ENCODE measurements around the gene ZNF493.
A peak's percentile ranks its signal among the peaks of the same experiment; 100 is the strongest.

ZNF493 gene

GRCh38 chr19:21396893-21397572 lies at the start of gene ZNF493:
Gene ZNF493, plus strand, starts transcription at chr19:21397133. Its CDS starts 105 bp downstream, at chr19:21397238.
- peak; percentile 73 for DNase-seq (ENCODE audit: low read depth)

GRCh38 chr19:21352830-21353229 lies 44.1 kb upstream of the ZNF493 start:
- no peak for DNase-seq (ENCODE audit: low read depth)

DNA sequence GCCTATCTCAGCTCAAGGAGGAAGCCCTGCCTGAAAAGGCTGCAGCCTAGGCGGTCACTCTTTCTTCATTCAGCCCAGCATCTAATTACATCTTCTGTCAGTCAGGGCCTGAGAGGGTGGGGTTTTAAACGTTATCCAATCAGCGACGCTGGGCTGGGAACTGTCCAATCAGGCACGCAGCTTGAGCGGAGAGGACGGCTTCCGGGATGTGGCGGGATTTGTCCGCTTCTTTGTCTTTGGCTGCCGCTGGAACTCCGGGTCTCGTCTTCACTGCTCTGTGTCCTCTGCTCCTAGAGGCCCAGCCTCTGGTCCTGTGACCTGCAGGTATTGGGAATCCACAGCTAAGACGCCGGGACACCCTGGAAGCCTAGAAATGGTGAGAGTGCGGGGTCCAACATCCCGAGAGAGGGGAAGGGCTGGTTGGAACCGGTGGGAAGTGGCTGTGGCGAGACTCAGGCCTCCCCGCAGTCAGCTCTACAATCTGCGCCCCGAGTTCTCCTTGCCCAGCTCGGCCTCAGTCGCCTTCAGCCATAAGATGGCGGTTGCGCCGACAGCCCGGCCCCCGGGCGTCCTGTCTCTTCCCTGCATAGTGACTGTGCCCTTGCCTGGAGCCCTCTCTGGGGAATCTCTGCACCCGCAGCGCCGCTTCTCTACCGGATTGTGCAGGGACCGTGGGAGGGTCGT lies 38.0 kb upstream of the ZNF493 start, which contains the start of gene ZNF738:
ZNF738 (plus strand) TSS at position 233 of the 684 bp plus-strand sequence; CDS start at position 374, 141 bp downstream.
- DNase-seq (ENCODE audit: low read depth): peak; percentile 51

DNA sequence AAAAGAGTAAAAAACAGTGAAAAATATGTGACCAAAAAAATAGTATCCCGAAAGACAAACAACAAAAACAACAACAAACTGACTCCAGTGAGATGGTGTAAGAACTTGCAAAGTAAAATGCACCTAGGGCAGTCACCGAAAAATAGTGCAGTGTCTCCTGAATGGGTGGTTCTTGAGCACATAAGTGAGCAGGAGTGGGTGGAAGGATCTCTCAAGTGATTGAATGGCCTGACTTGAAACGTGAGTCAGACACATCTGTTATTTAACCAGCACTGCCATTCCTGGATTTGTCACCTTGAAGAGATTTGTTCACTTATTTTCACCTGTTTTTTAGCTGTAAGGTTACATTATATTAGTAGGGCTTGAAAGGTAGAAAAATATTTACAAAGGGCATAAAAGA lies 34.6 kb upstream of the ZNF493 start:
- no peak for DNase-seq (ENCODE audit: low read depth)

DNA sequence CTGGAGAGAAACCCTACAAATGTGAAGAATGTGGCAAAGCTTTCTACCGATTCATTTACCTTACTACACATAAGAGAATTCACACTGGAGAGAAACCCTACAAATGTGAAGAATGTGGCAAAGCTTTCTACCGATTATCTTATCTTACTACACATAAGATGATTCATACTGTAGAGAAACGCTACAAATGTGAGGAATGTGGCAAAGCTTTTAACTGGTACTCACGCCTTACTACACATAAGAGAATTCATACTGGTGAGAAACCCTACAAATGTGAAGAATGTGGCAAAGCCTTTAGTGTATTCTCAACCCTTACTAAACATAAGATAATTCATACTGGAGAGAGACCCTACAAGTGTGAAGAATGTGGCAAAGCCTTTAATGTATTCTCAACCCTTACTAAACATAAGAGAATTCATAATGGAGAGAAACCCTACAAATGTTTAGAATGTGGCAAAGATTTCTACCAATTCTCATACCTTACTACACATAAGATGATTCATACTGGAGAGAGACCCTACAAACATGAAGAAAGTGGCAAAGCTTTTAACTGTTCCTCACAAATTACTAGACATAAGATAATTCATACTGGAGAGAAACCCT lies 12.9 kb upstream of the ZNF493 start:
- DNase-seq (ENCODE audit: low read depth): no peak

DNA sequence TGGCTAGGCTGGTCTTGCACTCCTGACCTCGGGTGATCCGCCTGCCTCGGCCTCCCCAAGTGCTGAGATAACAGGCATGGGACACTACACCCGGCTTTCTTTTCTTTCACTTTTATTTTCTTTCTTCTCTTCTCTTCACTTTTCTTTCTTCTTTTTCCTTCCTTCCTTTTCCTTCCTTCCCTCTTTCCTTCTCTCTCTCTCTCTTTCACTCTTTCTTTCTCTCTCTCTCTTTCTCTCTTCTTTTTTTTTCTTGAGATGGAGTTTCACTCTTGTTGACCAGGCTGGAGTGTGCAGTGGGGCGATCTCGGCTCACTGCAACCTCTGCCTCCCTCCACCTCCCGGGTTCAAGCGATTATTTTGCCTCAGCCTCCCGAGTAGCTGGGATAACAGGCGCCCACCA lies 812 bp upstream of the ZNF493 start:
- DNase-seq (ENCODE audit: low read depth): no peak

DNA sequence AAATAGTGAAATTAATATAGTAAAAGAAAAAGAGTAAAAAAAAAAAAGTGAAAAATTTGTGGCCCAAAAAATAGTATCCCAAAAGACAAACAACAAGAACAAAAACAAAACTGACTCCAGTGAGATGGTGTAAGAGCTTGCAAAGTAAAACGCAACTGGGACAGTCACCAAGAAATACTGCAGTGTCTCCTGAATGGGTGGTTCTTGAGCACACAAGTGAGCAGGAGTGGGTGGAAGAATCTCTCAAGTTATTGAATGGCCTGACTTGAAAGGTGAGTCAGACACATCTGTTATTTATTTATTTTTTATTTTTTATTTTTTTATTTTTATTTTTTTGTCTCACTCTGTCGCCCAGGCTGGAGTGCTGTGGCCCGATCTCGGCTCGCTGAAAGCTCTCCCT lies 1.9 kb downstream of the ZNF493 start:
- no peak for DNase-seq (ENCODE audit: low read depth)

- no peak for DNase-seq (ENCODE audit: low read depth)
These were observed 5.5 kb downstream of the ZNF493 start for GRCh38 chr19:21402303-21402985.

GRCh38 chr19:21410166-21410565 lies 13.2 kb downstream of the ZNF493 start:
- DNase-seq (ENCODE audit: low read depth): no peak

GRCh38 chr19:21422244-21422643 lies 25.3 kb downstream of the ZNF493 start:
- DNase-seq (ENCODE audit: low read depth): no peak

DNA sequence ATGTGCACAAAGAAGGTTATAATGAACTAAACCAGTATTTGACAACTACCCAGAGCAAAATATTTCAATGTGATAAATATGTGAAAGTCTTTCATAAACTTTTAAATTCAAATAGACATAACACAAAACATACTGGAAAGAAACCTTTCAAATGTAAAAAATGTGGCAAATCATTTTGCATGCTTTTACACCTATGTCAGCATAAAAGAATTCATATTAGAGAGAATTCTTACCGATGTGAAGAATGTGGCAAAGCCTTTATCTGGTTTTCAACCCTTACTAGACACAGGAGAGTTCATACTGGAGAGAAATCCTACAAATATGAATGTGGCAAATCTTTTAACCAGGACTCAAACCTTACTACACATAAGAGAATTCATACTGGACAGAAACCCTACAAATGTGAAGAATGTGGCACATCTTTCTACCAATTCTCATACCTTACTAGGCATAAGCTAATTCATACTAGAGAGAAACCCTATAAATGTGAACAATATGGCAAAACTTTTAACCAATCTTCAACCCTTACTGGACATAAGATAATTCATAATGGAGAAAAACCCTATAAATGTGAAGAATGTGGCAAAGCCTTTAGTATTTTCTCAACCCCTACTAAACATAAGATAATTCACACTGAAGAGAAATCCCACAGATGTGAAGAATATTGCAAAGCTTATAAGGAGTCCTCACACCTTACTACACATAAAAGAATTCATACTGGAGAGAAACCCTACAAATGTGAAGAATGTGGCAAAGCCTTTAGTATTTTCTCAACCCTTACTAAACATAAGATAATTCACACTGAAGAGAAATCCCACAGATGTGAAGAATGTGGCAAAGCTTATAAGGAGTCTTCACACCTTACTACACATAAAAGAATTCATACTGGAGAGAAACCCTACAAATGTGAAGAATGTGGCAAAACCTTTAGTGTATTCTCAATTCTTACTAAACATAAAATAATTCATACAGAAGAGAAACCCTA lies 26.4 kb downstream of the ZNF493 start:
- no peak for DNase-seq (ENCODE audit: low read depth)

- no peak for DNase-seq (ENCODE audit: low read depth)
These were observed 33.7 kb downstream of the ZNF493 start for GRCh38 chr19:21430675-21431074.

GRCh38 chr19:21432590-21432989 lies 35.7 kb downstream of the ZNF493 start:
- no peak for DNase-seq (ENCODE audit: low read depth)

GRCh38 chr19:21434516-21434915 lies 37.6 kb downstream of the ZNF493 start:
- no peak for DNase-seq (ENCODE audit: low read depth)

DNA sequence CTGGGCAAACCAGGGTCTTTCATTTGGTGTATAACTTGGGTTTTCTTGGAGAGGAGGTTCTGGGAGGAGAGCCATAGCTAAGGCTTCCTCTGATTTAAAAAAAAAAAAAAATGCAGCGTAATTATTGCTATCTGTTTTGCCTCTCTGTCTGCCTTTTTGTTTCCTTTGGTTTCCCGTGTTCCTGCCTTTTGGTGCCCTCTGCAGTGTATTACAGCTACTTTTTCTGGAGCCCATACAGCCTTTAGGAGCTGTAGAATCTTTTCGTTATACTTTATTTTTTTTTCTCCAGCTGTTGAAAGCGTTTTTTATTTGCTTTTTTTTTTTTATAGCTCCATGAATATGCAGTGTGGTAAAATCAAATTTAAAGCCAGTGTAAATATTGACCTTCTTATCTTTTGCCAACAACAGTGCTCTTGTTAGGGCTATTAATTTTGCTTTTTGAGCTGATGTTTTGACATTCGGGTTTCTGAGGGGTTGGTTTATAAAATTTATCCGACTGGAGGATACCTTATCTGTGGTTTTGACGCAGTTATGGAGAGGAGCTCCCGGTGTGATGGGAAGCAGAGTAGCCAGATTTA lies 38.1 kb downstream of the ZNF493 start:
- no peak for DNase-seq (ENCODE audit: low read depth)

- no peak for DNase-seq (ENCODE audit: low read depth)
These were observed 42.3 kb downstream of the ZNF493 start for GRCh38 chr19:21439201-21439751.

DNA sequence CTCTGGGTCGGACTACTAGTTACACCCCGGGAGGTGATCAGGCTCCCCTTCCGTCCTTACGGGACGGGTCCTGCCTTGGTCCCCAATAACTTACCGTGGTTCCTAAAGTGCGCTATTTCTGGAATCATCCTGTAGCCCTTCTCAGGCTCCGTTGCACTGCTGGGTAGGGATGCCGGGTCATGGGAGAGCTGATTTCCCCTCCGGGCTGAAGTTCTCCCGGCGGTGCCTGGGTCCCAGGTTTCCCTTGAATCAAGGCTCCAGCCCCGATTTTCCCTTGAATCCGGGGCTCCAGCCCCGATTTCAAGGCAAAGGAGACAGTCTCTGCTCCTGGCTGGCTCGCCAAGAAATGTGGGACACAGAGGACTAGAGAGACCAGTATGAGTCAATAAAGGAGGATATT lies 43.4 kb downstream of the ZNF493 start:
- DNase-seq (ENCODE audit: low read depth): no peak

- no peak for DNase-seq (ENCODE audit: low read depth)
These were observed 54.3 kb downstream of the ZNF493 start for GRCh38 chr19:21451187-21451586.

DNA sequence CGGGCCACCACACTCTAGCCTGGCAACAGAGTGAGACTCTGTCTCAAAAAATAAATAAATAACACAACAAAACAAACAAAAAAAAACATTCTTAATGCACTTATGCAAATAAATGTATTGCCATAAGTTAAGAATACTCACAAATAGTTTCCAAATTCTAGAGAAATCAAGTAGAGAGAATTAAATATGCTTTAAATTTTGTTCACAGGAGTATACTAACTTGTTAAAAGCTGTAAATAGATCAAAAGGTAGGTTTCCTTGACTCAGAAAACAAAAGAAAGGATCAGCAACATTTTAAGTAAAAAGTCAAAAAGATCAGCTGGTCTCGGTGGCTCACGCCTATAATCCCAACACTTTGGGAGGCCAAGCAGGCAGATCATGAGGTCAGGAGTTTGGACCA lies 58.0 kb downstream of the ZNF493 start:
- DNase-seq (ENCODE audit: low read depth): no peak

DNA sequence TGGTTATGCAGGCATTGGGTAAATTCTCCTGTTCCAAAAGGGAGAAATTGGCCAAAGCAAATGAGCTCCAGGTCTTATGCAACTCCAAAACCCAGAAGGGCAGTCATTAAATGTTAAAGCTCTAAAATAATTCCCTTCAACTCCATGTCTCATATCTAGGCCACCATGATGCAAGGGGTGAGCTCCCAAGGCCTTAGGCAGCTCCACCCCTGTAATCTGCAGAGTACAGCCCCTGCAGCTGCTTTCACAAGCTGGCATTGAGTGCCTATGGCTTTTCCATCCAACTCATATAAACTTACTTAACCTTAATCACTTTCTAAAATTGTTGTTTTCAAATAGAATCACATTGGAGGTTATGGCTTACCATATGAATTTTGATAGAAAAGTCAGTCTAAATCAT lies 63.8 kb downstream of the ZNF493 start:
- DNase-seq (ENCODE audit: low read depth): no peak

DNA sequence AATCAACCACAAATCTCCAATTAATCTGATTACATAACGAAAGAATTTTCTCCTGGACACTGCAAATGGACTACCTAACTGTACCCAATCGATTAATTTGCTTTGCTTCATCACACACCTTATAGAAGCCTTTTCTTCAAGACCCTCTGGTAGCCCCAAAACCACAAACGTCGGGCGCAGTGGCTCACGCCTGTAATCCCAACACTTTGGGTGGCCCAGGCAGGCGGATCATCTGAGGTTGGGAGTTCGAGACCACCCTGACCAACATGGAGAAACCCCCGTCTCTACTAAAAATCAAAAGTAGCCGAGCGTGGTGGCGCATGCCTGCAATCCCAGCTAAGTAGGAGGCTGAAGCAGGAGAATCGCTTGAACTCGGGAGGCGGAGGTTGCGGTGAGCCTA lies 65.6 kb downstream of the ZNF493 start:
- no peak for DNase-seq (ENCODE audit: low read depth)

Measured in CMK (cell line).